ENCODE results near the gene STK24.

The STK24 gene

DNA sequence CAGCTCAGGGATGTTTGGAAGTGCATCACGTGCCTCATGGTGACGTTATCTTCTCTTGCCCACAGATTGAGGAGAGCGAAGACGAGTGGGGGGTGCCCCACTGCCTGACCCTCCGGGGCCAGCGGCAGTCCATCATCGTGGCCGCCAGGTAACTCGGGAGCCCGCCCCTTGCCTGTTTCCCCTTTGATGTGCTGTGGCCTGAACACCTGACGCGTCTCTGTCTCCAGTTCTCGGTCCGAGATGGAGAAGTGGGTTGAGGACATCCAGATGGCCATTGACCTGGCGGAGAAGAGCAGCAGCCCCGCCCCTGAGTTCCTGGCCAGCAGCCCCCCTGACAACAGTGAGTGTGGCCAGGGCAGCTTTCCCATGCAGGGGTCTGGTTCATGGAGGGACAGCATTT, 137.0 kb downstream of the STK24 start:
- TF ChIP-seq EGR1 (IDR thresholded peaks at IDR 0.05), result no peak
- no peak for TF ChIP-seq RAD21 (IDR thresholded peaks at IDR 0.05; ENCODE audit: low read depth)
- no peak for TF ChIP-seq TCF12 (IDR thresholded peaks at IDR 0.05; ENCODE audit: low read depth)
- no peak for TF ChIP-seq EP300 (IDR thresholded peaks at IDR 0.05; ENCODE audit: borderline replicate concordance)
- no peak for TF ChIP-seq ZBTB7A (IDR thresholded peaks at IDR 0.05; ENCODE audit: low read depth)
- TF ChIP-seq, protein P1, sequence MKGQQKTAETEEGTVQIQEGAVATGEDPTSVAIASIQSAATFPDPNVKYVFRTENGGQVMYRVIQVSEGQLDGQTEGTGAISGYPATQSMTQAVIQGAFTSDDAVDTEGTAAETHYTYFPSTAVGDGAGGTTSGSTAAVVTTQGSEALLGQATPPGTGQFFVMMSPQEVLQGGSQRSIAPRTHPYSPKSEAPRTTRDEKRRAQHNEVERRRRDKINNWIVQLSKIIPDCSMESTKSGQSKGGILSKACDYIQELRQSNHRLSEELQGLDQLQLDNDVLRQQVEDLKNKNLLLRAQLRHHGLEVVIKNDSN (IDR thresholded peaks at IDR 0.05), result no peak
- TF ChIP-seq YY1 (IDR thresholded peaks at IDR 0.05; ENCODE audit: low read depth), result no peak
- TF ChIP-seq TAF1 (IDR thresholded peaks at IDR 0.05; ENCODE audit: low read depth), result no peak
- TF ChIP-seq, protein P2, sequence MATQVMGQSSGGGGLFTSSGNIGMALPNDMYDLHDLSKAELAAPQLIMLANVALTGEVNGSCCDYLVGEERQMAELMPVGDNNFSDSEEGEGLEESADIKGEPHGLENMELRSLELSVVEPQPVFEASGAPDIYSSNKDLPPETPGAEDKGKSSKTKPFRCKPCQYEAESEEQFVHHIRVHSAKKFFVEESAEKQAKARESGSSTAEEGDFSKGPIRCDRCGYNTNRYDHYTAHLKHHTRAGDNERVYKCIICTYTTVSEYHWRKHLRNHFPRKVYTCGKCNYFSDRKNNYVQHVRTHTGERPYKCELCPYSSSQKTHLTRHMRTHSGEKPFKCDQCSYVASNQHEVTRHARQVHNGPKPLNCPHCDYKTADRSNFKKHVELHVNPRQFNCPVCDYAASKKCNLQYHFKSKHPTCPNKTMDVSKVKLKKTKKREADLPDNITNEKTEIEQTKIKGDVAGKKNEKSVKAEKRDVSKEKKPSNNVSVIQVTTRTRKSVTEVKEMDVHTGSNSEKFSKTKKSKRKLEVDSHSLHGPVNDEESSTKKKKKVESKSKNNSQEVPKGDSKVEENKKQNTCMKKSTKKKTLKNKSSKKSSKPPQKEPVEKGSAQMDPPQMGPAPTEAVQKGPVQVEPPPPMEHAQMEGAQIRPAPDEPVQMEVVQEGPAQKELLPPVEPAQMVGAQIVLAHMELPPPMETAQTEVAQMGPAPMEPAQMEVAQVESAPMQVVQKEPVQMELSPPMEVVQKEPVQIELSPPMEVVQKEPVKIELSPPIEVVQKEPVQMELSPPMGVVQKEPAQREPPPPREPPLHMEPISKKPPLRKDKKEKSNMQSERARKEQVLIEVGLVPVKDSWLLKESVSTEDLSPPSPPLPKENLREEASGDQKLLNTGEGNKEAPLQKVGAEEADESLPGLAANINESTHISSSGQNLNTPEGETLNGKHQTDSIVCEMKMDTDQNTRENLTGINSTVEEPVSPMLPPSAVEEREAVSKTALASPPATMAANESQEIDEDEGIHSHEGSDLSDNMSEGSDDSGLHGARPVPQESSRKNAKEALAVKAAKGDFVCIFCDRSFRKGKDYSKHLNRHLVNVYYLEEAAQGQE (IDR thresholded peaks at IDR 0.05; ENCODE audit: low read depth), result no peak
- no peak for TF ChIP-seq NFIC (IDR thresholded peaks at IDR 0.05)
- TF ChIP-seq, protein P3, sequence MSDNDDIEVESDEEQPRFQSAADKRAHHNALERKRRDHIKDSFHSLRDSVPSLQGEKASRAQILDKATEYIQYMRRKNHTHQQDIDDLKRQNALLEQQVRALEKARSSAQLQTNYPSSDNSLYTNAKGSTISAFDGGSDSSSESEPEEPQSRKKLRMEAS (IDR thresholded peaks at IDR 0.05), result no peak
- TF ChIP-seq TEAD4 (IDR thresholded peaks at IDR 0.05), result no peak
- no peak for TF ChIP-seq FOXM1 (IDR thresholded peaks at IDR 0.05; ENCODE audit: borderline replicate concordance, low read depth)
- TF ChIP-seq CREB1 (IDR thresholded peaks at IDR 0.05; ENCODE audit: low read depth), result no peak
- TF ChIP-seq CEBPB (IDR thresholded peaks at IDR 0.05), result no peak

DNA sequence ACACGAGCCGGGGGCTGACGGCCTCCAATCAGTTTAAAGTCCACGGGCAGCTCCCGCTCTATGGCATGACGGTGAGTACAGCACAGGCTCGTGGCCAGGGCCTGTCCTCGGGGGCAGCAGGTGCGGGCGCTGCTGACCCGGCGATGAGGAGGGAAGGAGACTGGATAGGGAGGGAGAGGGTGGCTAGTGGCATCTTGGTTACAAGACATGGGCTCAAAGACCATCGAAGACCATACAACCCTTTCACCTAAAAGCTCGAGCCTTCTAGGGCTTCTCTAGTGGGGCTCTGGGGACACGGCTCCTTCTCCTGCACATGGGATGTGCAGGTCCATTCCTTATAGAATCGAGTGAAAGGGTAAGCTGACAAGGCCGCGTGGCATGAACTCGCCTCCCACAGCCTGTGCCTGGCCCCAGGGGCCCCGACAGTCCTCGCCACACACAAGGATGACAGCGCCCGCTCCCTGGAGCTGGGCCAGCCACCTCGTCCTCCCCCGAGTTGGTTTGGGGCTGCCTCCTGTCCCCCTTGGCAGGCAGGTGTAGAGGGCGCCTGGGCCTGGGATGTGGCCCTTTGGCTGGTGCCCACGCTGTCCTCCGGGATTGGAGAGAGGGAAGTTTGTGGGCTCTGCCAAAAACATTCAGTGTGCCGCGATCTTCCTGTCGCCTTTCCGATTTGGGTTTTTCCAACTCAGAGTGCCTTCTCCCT, 137.6 kb downstream of the STK24 start:
- TF ChIP-seq CREB1 (IDR thresholded peaks at IDR 0.05; ENCODE audit: low read depth), result no peak
- no peak for TF ChIP-seq TEAD4 (IDR thresholded peaks at IDR 0.05)
- no peak for TF ChIP-seq TCF12 (IDR thresholded peaks at IDR 0.05; ENCODE audit: low read depth)
- TF ChIP-seq EGR1 (IDR thresholded peaks at IDR 0.05), result no peak

DNA sequence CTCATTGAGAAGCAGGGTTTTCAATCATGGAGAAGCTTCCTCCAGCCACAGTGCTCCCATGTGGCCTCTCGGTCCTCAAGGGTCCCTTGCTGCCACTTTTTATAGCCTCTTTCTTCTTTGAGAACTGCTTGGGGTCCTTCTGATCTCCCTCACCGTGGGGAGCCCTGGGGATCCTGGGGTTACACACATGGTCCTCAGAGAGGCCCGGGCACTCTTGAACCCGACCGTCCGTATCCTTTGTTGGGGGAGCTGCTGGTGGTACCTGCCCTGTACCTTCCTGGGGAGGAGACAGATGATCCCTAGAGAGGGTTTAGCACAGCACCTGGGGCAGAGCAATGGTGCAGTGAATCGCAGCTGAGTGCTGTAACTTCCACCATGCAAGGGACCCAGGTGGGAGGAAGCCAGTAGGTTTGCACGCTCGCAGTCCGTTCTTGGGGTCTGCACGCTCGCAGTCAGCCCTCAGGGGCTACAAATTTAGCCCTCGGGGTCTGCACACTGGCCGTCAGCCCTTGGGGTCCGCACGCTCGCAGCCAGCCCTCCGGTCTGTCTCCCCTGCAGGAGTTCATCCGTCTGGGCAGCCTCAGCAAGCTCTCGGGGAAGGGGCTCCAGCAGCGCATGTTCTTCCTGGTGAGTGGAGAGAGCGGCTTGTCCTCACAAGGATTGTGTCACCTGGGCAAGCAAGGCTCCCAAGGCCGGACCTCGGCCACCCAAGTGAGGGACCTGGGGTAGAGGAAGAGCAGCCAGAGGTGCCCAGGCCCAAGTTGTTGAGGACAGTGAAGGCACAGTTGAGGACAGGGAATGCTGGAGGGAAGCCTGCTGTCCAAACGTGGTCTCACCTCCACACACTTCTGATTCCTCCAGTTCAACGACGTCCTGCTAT, 138.4 kb downstream of the STK24 start:
- TF ChIP-seq CREB1 (IDR thresholded peaks at IDR 0.05; ENCODE audit: low read depth) (no peak), EGR1 (IDR thresholded peaks at IDR 0.05) (no peak), ZBTB7A (IDR thresholded peaks at IDR 0.05; ENCODE audit: low read depth) (no peak), NFIC (IDR thresholded peaks at IDR 0.05) (no peak), TEAD4 (IDR thresholded peaks at IDR 0.05) (no peak), FOXM1 (IDR thresholded peaks at IDR 0.05; ENCODE audit: borderline replicate concordance, low read depth) (no peak), RAD21 (IDR thresholded peaks at IDR 0.05; ENCODE audit: low read depth) (no peak), EP300 (IDR thresholded peaks at IDR 0.05; ENCODE audit: borderline replicate concordance) (no peak), CEBPB (IDR thresholded peaks at IDR 0.05) (no peak), TAF1 (IDR thresholded peaks at IDR 0.05; ENCODE audit: low read depth) (no peak), YY1 (IDR thresholded peaks at IDR 0.05; ENCODE audit: low read depth) (no peak)
- TF ChIP-seq, protein P1 (IDR thresholded peaks at IDR 0.05), result no peak
- TF ChIP-seq, protein P2 (IDR thresholded peaks at IDR 0.05; ENCODE audit: low read depth), result no peak
- TF ChIP-seq, protein P3 (IDR thresholded peaks at IDR 0.05), result no peak

DNA sequence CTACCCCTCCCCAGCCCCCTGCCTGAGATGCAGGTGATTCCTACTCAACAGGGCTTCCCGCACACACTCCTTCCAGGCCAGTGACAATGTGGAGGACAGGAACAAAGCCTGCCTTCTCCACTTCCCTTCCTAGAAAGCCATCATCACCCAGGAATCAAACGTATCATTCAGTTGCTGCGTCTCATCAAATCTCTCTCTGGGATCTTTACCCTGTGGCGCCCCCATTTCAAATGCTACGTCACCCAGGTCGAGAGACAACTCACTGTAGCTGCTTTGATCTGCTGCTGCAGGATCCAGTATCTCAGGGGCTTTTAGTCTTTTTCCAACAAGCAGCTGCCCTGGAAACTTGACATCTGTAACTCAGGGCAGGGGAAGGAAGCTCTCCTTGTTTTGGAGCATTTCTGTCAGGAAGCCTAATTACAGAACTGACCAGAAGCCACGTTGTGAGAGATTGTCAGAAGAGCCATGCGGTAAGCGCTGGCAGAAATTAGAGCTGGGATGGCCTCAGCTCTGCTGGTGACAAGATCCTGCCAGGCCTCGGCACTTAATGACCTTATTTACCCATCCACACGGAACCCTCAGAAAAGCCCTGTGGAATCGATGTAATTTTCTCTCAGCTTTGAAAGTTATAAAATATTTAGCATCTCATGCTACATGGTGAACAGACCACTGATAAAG, 140.5 kb downstream of the STK24 start:
- TF ChIP-seq EP300 (IDR thresholded peaks at IDR 0.05; ENCODE audit: borderline replicate concordance), result no peak

DNA sequence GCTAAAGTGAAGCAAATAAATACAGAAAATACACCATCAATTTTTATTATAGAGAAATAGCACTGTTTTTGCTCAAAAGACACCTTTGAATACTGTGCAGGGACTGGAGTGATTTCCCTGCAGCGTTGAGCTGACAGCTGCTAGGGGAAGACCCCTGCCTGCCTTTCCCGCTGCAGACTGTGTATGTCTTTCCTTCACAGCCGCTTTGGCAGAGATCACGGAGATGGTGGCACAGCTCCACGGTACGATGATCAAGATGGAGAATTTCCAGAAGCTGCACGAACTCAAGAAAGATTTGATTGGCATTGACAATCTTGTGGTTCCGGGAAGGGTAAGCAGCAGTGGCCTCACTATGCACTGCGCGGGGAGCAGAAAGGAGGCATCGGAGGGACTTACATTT, 141.5 kb downstream of the STK24 start:
- TF ChIP-seq, protein P2 (IDR thresholded peaks at IDR 0.05; ENCODE audit: low read depth), result no peak
- TF ChIP-seq FOXM1 (IDR thresholded peaks at IDR 0.05; ENCODE audit: borderline replicate concordance, low read depth) (no peak), ZBTB7A (IDR thresholded peaks at IDR 0.05; ENCODE audit: low read depth) (no peak), TEAD4 (IDR thresholded peaks at IDR 0.05) (no peak), RAD21 (IDR thresholded peaks at IDR 0.05; ENCODE audit: low read depth) (no peak), CREB1 (IDR thresholded peaks at IDR 0.05; ENCODE audit: low read depth) (no peak), EP300 (IDR thresholded peaks at IDR 0.05; ENCODE audit: borderline replicate concordance) (no peak), YY1 (IDR thresholded peaks at IDR 0.05; ENCODE audit: low read depth) (no peak), NFIC (IDR thresholded peaks at IDR 0.05) (no peak), EGR1 (IDR thresholded peaks at IDR 0.05) (no peak), TCF12 (IDR thresholded peaks at IDR 0.05; ENCODE audit: low read depth) (no peak), CEBPB (IDR thresholded peaks at IDR 0.05) (no peak)
- TF ChIP-seq, protein P3 (IDR thresholded peaks at IDR 0.05), result no peak
- TF ChIP-seq, protein P1 (IDR thresholded peaks at IDR 0.05), result no peak
